GM23338 (cell line): ENCODE data around the gene UBN1. TPM values are rescaled to one million over a fixed set of nuclear protein-coding genes. Genes with fewer than 3 reads are reported as not detected.

ENCODE experiments used
- ATAC-seq: fragments of 200-7000 bp; cut with Tn5 transposase; 3 replicates; pipeline ENCODE4 v1.9.1; 2020
- DNase-seq: peaks from one replicate; pipeline ENCODE4 v3.0.0-alpha.2; 2015; ENCODE audit warnings: low spot score
- H2AFZ ChIP-seq: fragments of 200-600 bp; sonication (generic); 2 replicates; pipeline ENCODE4 v1.8.0; 2016; ENCODE audit warnings: antibody characterized with exemption, mild to moderate bottlenecking, moderate library complexity
- H3F3A ChIP-seq: fragments of 200-600 bp; sonication (generic); replicated peaks from 2 replicates; pipeline ENCODE4 v1.8.0; 2017; ENCODE audit warnings: antibody characterized with exemption, mixed run types, low read depth
- H3K27ac ChIP-seq: fragments of 200-600 bp; sonication (generic); 2 replicates; pipeline ENCODE4 v1.6.1; 2016; ENCODE audit warnings: low read depth
- H3K27me3 ChIP-seq: fragments of 200-600 bp; sonication (generic); 2 replicates; pipeline ENCODE4 v1.8.0; 2016; ENCODE audit warnings: mild to moderate bottlenecking, mixed run types, moderate library complexity; ENCODE audit not compliant: insufficient read depth
- H3K36me3 ChIP-seq: fragments of 200-600 bp; sonication (generic); 2 replicates; pipeline ENCODE4 v1.8.0; 2016; ENCODE audit warnings: mild to moderate bottlenecking; ENCODE audit not compliant: insufficient read depth
- H3K4me1 ChIP-seq: fragments of 200-600 bp; sonication (generic); 2 replicates; pipeline ENCODE4 v1.8.0; 2016; ENCODE audit warnings: mild to moderate bottlenecking, moderate library complexity; ENCODE audit not compliant: insufficient read depth
- H3K4me2 ChIP-seq: fragments of 200-600 bp; sonication (generic); 2 replicates; pipeline ENCODE4 v1.7.1; 2017; ENCODE audit warnings: mixed run types
- H3K4me3 ChIP-seq: fragments of 200-600 bp; sonication (generic); 2 replicates; pipeline ENCODE4 v1.6.1; 2016; ENCODE audit warnings: mixed run types
- H3K79me2 ChIP-seq: fragments of 200-600 bp; sonication (generic); replicated peaks from 2 replicates; pipeline ENCODE4 v1.8.0; 2017; ENCODE audit warnings: mild to moderate bottlenecking; ENCODE audit not compliant: insufficient read depth
- H3K9me2 ChIP-seq: fragments of 200-600 bp; sonication (generic); 2 replicates; pipeline ENCODE4 v1.8.0; 2017; ENCODE audit not compliant: insufficient read depth
- H4K20me1 ChIP-seq: fragments of 200-600 bp; sonication (generic); replicated peaks from 2 replicates; pipeline ENCODE4 v1.8.0; 2017; ENCODE audit warnings: mild to moderate bottlenecking; ENCODE audit not compliant: insufficient read depth
- H3K27ac Mint-ChIP-seq: 2 replicates; pipeline ENCODE4 v1.8.0; 2020; ENCODE audit warnings: inconsistent platforms, mild to moderate bottlenecking, moderate library complexity, mixed read lengths
- H3K27me3 Mint-ChIP-seq: 3 replicates; pipeline ENCODE4 v1.8.0; 2022; ENCODE audit warnings: low read depth, mild to moderate bottlenecking, moderate library complexity, mixed read lengths, inconsistent platforms; ENCODE audit not compliant: insufficient read depth, poor library complexity
- H3K36me3 Mint-ChIP-seq: 3 replicates; pipeline ENCODE4 v1.8.0; 2021; ENCODE audit warnings: low read depth, mild to moderate bottlenecking, inconsistent platforms, moderate library complexity, mixed read lengths
- H3K4me1 Mint-ChIP-seq: 3 replicates; pipeline ENCODE4 v1.8.0; 2020; ENCODE audit warnings: mild to moderate bottlenecking, inconsistent platforms, mixed read lengths
- H3K4me3 Mint-ChIP-seq: 3 replicates; pipeline ENCODE4 v1.8.0; 2021; ENCODE audit warnings: moderate library complexity, mild to moderate bottlenecking, inconsistent platforms, mixed read lengths
- H3K9me3 Mint-ChIP-seq: 3 replicates; pipeline ENCODE4 v1.8.0; 2020; ENCODE audit warnings: moderate library complexity, mild to moderate bottlenecking, inconsistent platforms, mixed read lengths
- CREB1 ChIP-seq: fragments of 250-450 bp; sonication (Bioruptor Pico); IDR thresholded peaks from 2 replicates; pipeline ENCODE4 v1.5.0; 2020; ENCODE audit warnings: low read depth, mild to moderate bottlenecking, moderate library complexity
- CTCF ChIP-seq, 2 experiments: fragments of 200-600 bp in 1 of 2; sonication (generic) in 1 of 2; conservative IDR thresholded peaks; 2 replicates each; pipeline versions ENCODE4 v1.5.1 to v1.6.1; 2016 to 2017; ENCODE audit warnings: antibody characterized with exemption in 2 of 2, low read depth in 2 of 2, mild to moderate bottlenecking in 2 of 2, moderate library complexity in 1 of 2
- ETS1 ChIP-seq: IDR thresholded peaks from 2 replicates; pipeline ENCODE4 v1.6.1; 2016; ENCODE audit warnings: antibody characterized with exemption
- EZH2 ChIP-seq: fragments of 200-600 bp; sonication (generic); IDR thresholded peaks from one replicate; pipeline ENCODE4 v1.8.0; 2017; ENCODE audit warnings: antibody characterized with exemption, mild to moderate bottlenecking, low read depth; ENCODE audit not compliant: unreplicated experiment
- EZH2phosphoT487 ChIP-seq: fragments of 200-600 bp; sonication (generic); IDR thresholded peaks from one replicate; pipeline ENCODE4 v1.8.1; 2018; ENCODE audit warnings: antibody characterized with exemption; ENCODE audit not compliant: unreplicated experiment
- NANOG ChIP-seq: IDR thresholded peaks from 2 replicates; pipeline ENCODE4 v1.6.1; 2016; ENCODE audit warnings: antibody characterized with exemption, borderline replicate concordance
- POLR2AphosphoS5 ChIP-seq: IDR thresholded peaks from 2 replicates; pipeline ENCODE4 v1.6.1; 2016; ENCODE audit warnings: antibody characterized with exemption, low read depth
- STAT1 ChIP-seq: IDR thresholded peaks from one replicate; pipeline ENCODE4 v1.6.1; 2016; ENCODE audit warnings: antibody characterized with exemption; ENCODE audit not compliant: unreplicated experiment
- ZNF114 ChIP-seq: fragments of 250-450 bp; sonication (Bioruptor Pico); IDR thresholded peaks from 2 replicates; pipeline ENCODE4 v1.5.0; 2020; ENCODE audit warnings: mild to moderate bottlenecking, moderate library complexity
- ZNF331 ChIP-seq: fragments of 250-450 bp; sonication (Bioruptor Pico); IDR thresholded peaks from 2 replicates; pipeline ENCODE4 v1.5.0; 2020; ENCODE audit warnings: low read depth, mild to moderate bottlenecking, moderate library complexity
- ZNF462 ChIP-seq: fragments of 250-450 bp; sonication (Bioruptor Pico); IDR thresholded peaks from 2 replicates; pipeline ENCODE4 v1.5.0; 2020; ENCODE audit warnings: mild to moderate bottlenecking, moderate library complexity
- polyA plus RNA-seq: library from polyadenylated mRNA; unstranded; fragments of >200 nt; fragmentation: Nextera tagmentation; extraction: Ambion mirVana; gene quantifications from 2 replicates; pipeline ENCODE4 v1.2.1, GENCODE V29; 2016
- total RNA-seq: library from RNA; depleted of rRNA; stranded (reverse); fragments of >200 nt; shearing (Covaris generic); gene quantifications from 2 replicates; pipeline ENCODE4 v1.2.3, GENCODE V29; 2014

Gene UBN1
- total and polyA plus RNA-seq, 2 experiments from 2014 or later = 18.3 to 46.8 TPM

GRCh38 chr16:4855804-4856203 lies 8.5 kb downstream of the UBN1 start:
- no peak for DNase-seq
- H2AFZ ChIP-seq = no peak overlapping the region
- no peaks in the 10 kb centered on the region for H3K9me2 ChIP-seq
- no peak overlapping the region for H3K4me2 ChIP-seq
- peaks cover 4% of the 10 kb centered on the region; the same call in 2 of the 3 replicates for H3K4me1 Mint-ChIP-seq
- TF ChIP-seq ETS1 = no peak
- no peak overlapping the region for H3K4me3 ChIP-seq
- no peak overlapping the region for H3K27ac Mint-ChIP-seq
- H3K9me3 Mint-ChIP-seq = no peaks in the 10 kb centered on the region
- ATAC-seq = no peak
- peaks cover 15% of the 10 kb centered on the region for H4K20me1 ChIP-seq
- no peaks in the 10 kb centered on the region for H3K27me3 ChIP-seq
- H3F3A ChIP-seq = 0 out of 2 replicates have a peak, but pooled peaks cover 2% of the 10 kb centered on the region
- peaks cover 5% of the 10 kb centered on the region for H3K27me3 Mint-ChIP-seq
- H3K4me3 Mint-ChIP-seq = no peak overlapping the region
- peaks cover 66% of the 10 kb centered on the region for H3K36me3 Mint-ChIP-seq
- no peaks in the 10 kb centered on the region for H3K4me1 ChIP-seq
- H3K36me3 ChIP-seq = peaks cover 42% of the 10 kb centered on the region
- H3K79me2 ChIP-seq = peaks cover 34% of the 10 kb centered on the region
- no peak overlapping the region for H3K27ac ChIP-seq

GRCh38 chr16:4859190-4859899 lies 12.1 kb downstream of the UBN1 start:
- no peak for DNase-seq
- Histone ChIP-seq H3K9me2 (no peaks in the 10 kb centered on the region), H4K20me1 (peaks cover 23% of the 10 kb centered on the region), H3K4me2 (no peak overlapping the region), H3F3A (0 out of 2 replicates have a peak, but pooled peaks cover 7% of the 10 kb centered on the region), H2AFZ (no peak overlapping the region), H3K4me3 (no peak overlapping the region), H3K36me3 (peaks cover 40% of the 10 kb centered on the region), H3K4me1 (no peaks in the 10 kb centered on the region), H3K79me2 (peaks cover 32% of the 10 kb centered on the region), H3K27ac (no peak overlapping the region), H3K27me3 (no peaks in the 10 kb centered on the region)
- H3K9me3 Mint-ChIP-seq = no peaks in the 10 kb centered on the region
- H3K4me3 Mint-ChIP-seq = no peak overlapping the region
- peaks cover 2% of the 10 kb centered on the region for H3K27me3 Mint-ChIP-seq
- no peak overlapping the region for H3K27ac Mint-ChIP-seq
- ATAC-seq = no peak
- H3K36me3 Mint-ChIP-seq = peaks cover 62% of the 10 kb centered on the region
- no peaks in the 10 kb centered on the region for H3K4me1 Mint-ChIP-seq
- TF ChIP-seq POLR2AphosphoS5 (no peak), EZH2phosphoT487 (no peak), ZNF331 (CRISPR knock-in tag) (no peak), NANOG (no peak), ZNF462 (no peak), ZNF114 (CRISPR knock-in tag) (no peak), ETS1 (no peak), EZH2 (no peak), CREB1 (CRISPR knock-in tag) (no peak), STAT1 (no peak), CTCF (conservative IDR thresholded peaks at IDR 0.05; ENCODE audit: low read depth in 2 of 2) (no peak)
